GM12878 (cell line): ENCODE results near the gene LAMB4. TPM values are rescaled to one million over a fixed set of nuclear protein-coding genes. Genes with fewer than 3 reads are reported as not detected.

Experiments used
- ATAC-seq: fragments of 200-7000 bp; cut with Tn5 transposase; 3 replicates; pipeline ENCODE4 v1.9.1; 2020; ENCODE audit warnings: mild to moderate bottlenecking, moderate library complexity
- BruUV-seq: library from RNA; stranded (reverse); fragments of 400-500 nt; replicated peaks from 2 replicates; lab custom pipeline; 2021; lab: Mats Ljungman, UMichigan
- CTCF ChIA-PET: fragments of 300-600 bp; sonication (Branson Sonifier 250); formaldehyde crosslinking; extraction: SDS; loops from one replicate; lab custom pipeline; 2021; ENCODE audit warnings: inconsistent platforms; lab: Yijun Ruan, JAX
- POLR2A ChIA-PET: fragments of 350-600 bp; formaldehyde crosslinking; extraction: SDS; loops from one replicate; lab custom pipeline; 2021; ENCODE audit warnings: inconsistent platforms; lab: Charles Lee
- RAD21 ChIA-PET: fragments of 300-600 bp; sonication (Branson Sonifier 250); formaldehyde crosslinking; loops from one replicate; lab custom pipeline; 2023; ENCODE audit warnings: antibody characterized with exemption; ENCODE audit not compliant: unreplicated experiment; lab: Charles Lee
- SMC1A ChIA-PET: fragments of 300-600 bp; sonication (Branson Sonifier 250); formaldehyde crosslinking; loops from one replicate; lab custom pipeline; 2023; ENCODE audit not compliant: unreplicated experiment, uncharacterized antibody; lab: Charles Lee
- DNase-seq: peaks from one replicate; pipeline ENCODE4 v3.0.0-alpha.2; 2011; ENCODE audit warnings: low read depth, low spot score
- FAIRE-seq: peaks from 3 replicates; lab custom pipeline; 2011; peaks lifted over from hg19 to GRCh38; lab: Jason Lieb, UNC
- H2AFZ ChIP-seq: 2 replicates; pipeline ENCODE4 v1.6.0; 2011; ENCODE audit warnings: low read depth, low read length, control low read depth; ENCODE audit not compliant: control insufficient read depth
- H3K27ac ChIP-seq: 2 replicates; pipeline ENCODE4 v1.5.1; 2011; ENCODE audit warnings: control low read depth; ENCODE audit not compliant: control insufficient read depth, insufficient read depth
- H3K27me3 ChIP-seq, 2 experiments: replicated peaks in 1 of 2; 2 replicates each; pipeline versions ENCODE4 v1.6.0 to v1.6.1; 2011; ENCODE audit warnings: low read length in 1 of 2; ENCODE audit not compliant: control insufficient read depth in 2 of 2, insufficient read depth in 2 of 2
- H3K36me3 ChIP-seq, 2 experiments: 2 replicates each; pipeline ENCODE4 v1.5.1; 2011; ENCODE audit warnings: low read length in 1 of 2; ENCODE audit not compliant: control insufficient read depth in 2 of 2, insufficient read depth in 2 of 2
- H3K4me1 ChIP-seq: 2 replicates; pipeline ENCODE4 v1.6.1; 2011; ENCODE audit warnings: mild to moderate bottlenecking, low read length, moderate library complexity, mixed read lengths; ENCODE audit not compliant: control insufficient read depth, insufficient read depth
- H3K4me2 ChIP-seq: 2 replicates; pipeline ENCODE4 v1.6.0; 2011; ENCODE audit warnings: control low read depth; ENCODE audit not compliant: control insufficient read depth, insufficient read depth
- H3K4me3 ChIP-seq: fragments of 200-600 bp; sonication (generic); 2 replicates; pipeline ENCODE4 v1.5.1; 2016
- H3K79me2 ChIP-seq: 2 replicates; pipeline ENCODE4 v1.6.0; 2011; ENCODE audit warnings: low read length; ENCODE audit not compliant: control insufficient read depth, insufficient read depth
- H3K9ac ChIP-seq: 2 replicates; pipeline ENCODE4 v1.8.0; 2011; ENCODE audit warnings: low read length, control low read depth, mixed read lengths; ENCODE audit not compliant: control insufficient read depth, insufficient read depth
- H3K9me3 ChIP-seq: replicated peaks from 3 replicates; pipeline ENCODE4 v1.5.1; 2011; ENCODE audit warnings: mild to moderate bottlenecking, low read length; ENCODE audit not compliant: control insufficient read depth, insufficient read depth
- H4K20me1 ChIP-seq: 2 replicates; pipeline ENCODE4 v1.6.0; 2011; ENCODE audit not compliant: control insufficient read depth, insufficient read depth
- BACH1 ChIP-seq: fragments of 450-650 bp; IDR thresholded peaks from 2 replicates; pipeline ENCODE4 v1.6.1; 2017; ENCODE audit warnings: mild to moderate bottlenecking, borderline replicate concordance
- BCL11A ChIP-seq: IDR thresholded peaks from 2 replicates; pipeline ENCODE4 v1.6.1; 2011; ENCODE audit warnings: low read depth, low read length
- IKZF2 ChIP-seq, 2 experiments: fragments of 450-650 bp; IDR thresholded peaks; 2 replicates each; pipeline ENCODE4 v1.6.1; 2017; ENCODE audit warnings: mild to moderate bottlenecking in 2 of 2, moderate library complexity in 2 of 2
- JUND ChIP-seq: IDR thresholded peaks from 2 replicates; pipeline ENCODE4 v1.6.1; 2012; ENCODE audit warnings: low read depth, mild to moderate bottlenecking, low read length, improper control_type of control experiment, moderate library complexity
- NR2F1 ChIP-seq: fragments of 450-650 bp; conservative IDR thresholded peaks from 2 replicates; pipeline ENCODE4 v1.6.1; 2017; ENCODE audit warnings: mild to moderate bottlenecking
- NRF1 ChIP-seq: conservative IDR thresholded peaks from 2 replicates; pipeline ENCODE4 v1.6.1; 2011; ENCODE audit warnings: mild to moderate bottlenecking, low read depth, low read length, improper control_type of control experiment
- PRDM15 ChIP-seq: fragments of 450-650 bp; formaldehyde crosslinking; IDR thresholded peaks from 2 replicates; pipeline ENCODE4 v1.4.0; 2020; ENCODE audit warnings: mild to moderate bottlenecking, moderate library complexity
- SPI1 ChIP-seq: IDR thresholded peaks from 2 replicates; pipeline ENCODE4 v1.6.1; 2011; ENCODE audit warnings: low read depth, mild to moderate bottlenecking, low read length, moderate library complexity, borderline replicate concordance; ENCODE audit not compliant: insufficient read depth
- TAF1 ChIP-seq: IDR thresholded peaks from 2 replicates; pipeline ENCODE4 v1.6.1; 2011; ENCODE audit warnings: mild to moderate bottlenecking, low read depth, low read length, borderline replicate concordance
- TCF12 ChIP-seq: IDR thresholded peaks from 2 replicates; pipeline ENCODE4 v1.6.1; 2011; ENCODE audit warnings: low read depth, mild to moderate bottlenecking, low read length
- TCF3 ChIP-seq: IDR thresholded peaks from 2 replicates; pipeline ENCODE4 v1.6.1; 2012; ENCODE audit warnings: low read depth, mild to moderate bottlenecking, low read length, borderline replicate concordance; ENCODE audit not compliant: insufficient read depth
- USF1 ChIP-seq: IDR thresholded peaks from 2 replicates; pipeline ENCODE4 v1.6.1; 2011; ENCODE audit warnings: borderline replicate concordance, low read depth, mild to moderate bottlenecking, moderate library complexity, mixed read lengths, low read length; ENCODE audit not compliant: insufficient read depth; ENCODE audit errors: extremely low read length
- YBX1 ChIP-seq: fragments of 450-650 bp; IDR thresholded peaks from 2 replicates; pipeline ENCODE4 v1.6.1; 2016; ENCODE audit warnings: antibody characterized with exemption
- ZBED1 ChIP-seq: IDR thresholded peaks from 2 replicates; pipeline ENCODE4 v1.6.1; 2016; ENCODE audit warnings: borderline replicate concordance
- ZNF687 ChIP-seq: fragments of 450-650 bp; IDR thresholded peaks from 2 replicates; pipeline ENCODE4 v1.6.1; 2017; ENCODE audit warnings: mild to moderate bottlenecking, moderate library complexity
- ZSCAN29 ChIP-seq: fragments of 450-650 bp; IDR thresholded peaks from 2 replicates; pipeline ENCODE4 v1.6.1; 2017; ENCODE audit warnings: mild to moderate bottlenecking, moderate library complexity
- WGBS: methylation state at CpG from one replicate; pipeline ENCODE4 v1.1.6; 2016; ENCODE audit warnings: low lambda C conversion rate; ENCODE audit not compliant: insufficient replicate concordance, insufficient coverage; ENCODE audit errors: missing lambda C conversion rate; 5-methylcytosine and 5-hydroxymethylcytosine counted together
- in situ Hi-C: fragments of 300-500 bp; cut with MboI; formaldehyde crosslinking; loops from 9 replicates; pipeline ENCODE4 v1.14.3; 2018; ENCODE audit warnings: mixed read lengths
- intact Hi-C: fragments of 100-400 bp; cut with micrococcal nuclease; formaldehyde crosslinking; loops from one replicate; pipeline ENCODE4 v1.14.2; 2022; ENCODE audit not compliant: unreplicated experiment
- polyA plus RNA-seq, 11 experiments: library from polyadenylated mRNA; depleted of rRNA in 4 of 11; unstranded in 6 of 11; stranded (reverse) in 5 of 11; fragments of >200 nt; fragmentation: Nextera tagmentation in 4 of 11; fragmentation: Illumina TruSeq in 1 of 11; extraction: Ambion mirVana in 4 of 11; extraction: Trizol in 1 of 11; gene quantifications; 1 replicate in 1 of 11; 2 replicates in 10 of 11; pipeline versions ENCODE4 v1.2.1 to v1.2.3, GENCODE V29; 2011 to 2016; ENCODE audit warnings: inconsistent platforms in 2 of 11, missing spikeins in 2 of 11, low read depth in 1 of 11
- total RNA-seq, 4 experiments: library from RNA; depleted of rRNA in 3 of 4; stranded (reverse); fragments of >200 nt in 3 of 4; fragmentation: Illumina TruSeq in 1 of 4; extraction: Trizol in 1 of 4; gene quantifications; 2 replicates each; pipeline versions ENCODE4 v1.2.1 to v1.2.3, GENCODE V29; 2013 to 2021

LAMB4 gene
- total and polyA plus RNA-seq, 10 of the 15 experiments (the other 5 are each of a cell fraction or from before 2014, with no cell fraction given): 0.04 to 0.06 TPM; not detected in 8

- no peak for TF ChIP-seq BCL11A
- TF ChIP-seq IKZF2 (IDR thresholded peaks at IDR 0.05): no peak
- TF ChIP-seq ZSCAN29: no peak
- no peak for TF ChIP-seq USF1
- no peak for TF ChIP-seq NR2F1
- TF ChIP-seq TCF3: no peak
These were observed 121.9 kb downstream of the LAMB4 start (continued) for GRCh38 chr7:108008240-108008639.

- SMC1A ChIA-PET: no interaction called here
- no peak overlapping the region for H3K27ac ChIP-seq
- POLR2A ChIA-PET: no interaction called here
- no peak overlapping the region for H3K9ac ChIP-seq
- FAIRE-seq (no peak), ATAC-seq (no peak), DNase-seq (no peak)
- H2AFZ ChIP-seq: no peak overlapping the region
- peaks cover 6 to 10% of the 10 kb centered on the region in 2 experiments for H3K27me3 ChIP-seq
- WGBS: 4% methylated on average over 3 of the region's 3 CpGs
- CTCF ChIA-PET: no interaction called here
- RAD21 ChIA-PET: no interaction called here
- no peaks in the 10 kb centered on the region for H3K79me2 ChIP-seq
- no peaks in the 10 kb centered on the region for H3K9me3 ChIP-seq
- BruUV-seq: no TSS peak
- intact Hi-C loops: no loop called here
- no peaks in the 10 kb centered on the region for H3K36me3 ChIP-seq
- no peak overlapping the region for H3K4me3 ChIP-seq
- no peaks in the 10 kb centered on the region for H3K4me1 ChIP-seq
- in situ Hi-C loops: no loop called here
- H3K4me2 ChIP-seq: no peak overlapping the region
- H4K20me1 ChIP-seq: no peaks in the 10 kb centered on the region; the same call in 1 of the 2 replicates
- no peak for TF ChIP-seq BACH1
- no peak for TF ChIP-seq TAF1
- TF ChIP-seq YBX1: no peak
- TF ChIP-seq ZBED1: no peak
- TF ChIP-seq NRF1: no peak
- TF ChIP-seq SPI1: no peak
- TF ChIP-seq PRDM15 (CRISPR knock-in tag): no peak
- no peak for TF ChIP-seq JUND
- no peak for TF ChIP-seq TCF12
- TF ChIP-seq ZNF687: no peak
These were observed 122.4 kb downstream of the LAMB4 start for GRCh38 chr7:108007762-108008161.
